ENCODE measurements around the gene PADI4.
"Not testable (repeated sequence)": the region's sequence is repeated elsewhere in the genome, so short reads cannot be mapped to it uniquely, and the experiment has no call there.

Gene PADI4

DNA sequence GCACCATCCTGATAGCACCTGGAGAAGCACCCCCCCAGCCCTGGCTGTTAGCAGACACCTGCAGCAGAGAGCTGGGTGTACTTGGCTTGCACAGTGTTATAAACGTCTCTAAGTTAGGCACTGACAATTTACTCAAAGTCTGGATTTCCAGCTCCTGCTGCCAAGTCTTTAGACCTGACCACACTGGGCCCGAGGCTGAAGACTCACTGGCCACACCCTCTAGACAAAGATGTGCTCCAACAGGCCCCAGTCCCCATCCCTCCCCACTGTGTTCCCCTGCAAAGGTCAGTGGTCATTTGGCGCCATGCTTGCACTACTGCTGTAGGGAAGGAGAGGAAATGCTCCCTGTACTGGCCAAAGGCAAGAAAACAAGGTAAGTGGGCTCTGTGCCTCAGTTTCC, 95.1 kb downstream of the PADI4 start:
- DNase-seq: no peak

GRCh38 chr1:17404034-17404684, 96.2 kb downstream of the PADI4 start:
- DNase-seq: no peak

- DNase-seq: no peak
Measured at GRCh38 chr1:17404820-17405219, 96.8 kb downstream of the PADI4 start.

GRCh38 chr1:17405898-17406759, 98.1 kb downstream of the PADI4 start:
- DNase-seq: peak; percentile 11

- DNase-seq: not testable (repeated sequence)
Measured at GRCh38 chr1:17406760-17407475, 98.9 kb downstream of the PADI4 start.

DNA sequence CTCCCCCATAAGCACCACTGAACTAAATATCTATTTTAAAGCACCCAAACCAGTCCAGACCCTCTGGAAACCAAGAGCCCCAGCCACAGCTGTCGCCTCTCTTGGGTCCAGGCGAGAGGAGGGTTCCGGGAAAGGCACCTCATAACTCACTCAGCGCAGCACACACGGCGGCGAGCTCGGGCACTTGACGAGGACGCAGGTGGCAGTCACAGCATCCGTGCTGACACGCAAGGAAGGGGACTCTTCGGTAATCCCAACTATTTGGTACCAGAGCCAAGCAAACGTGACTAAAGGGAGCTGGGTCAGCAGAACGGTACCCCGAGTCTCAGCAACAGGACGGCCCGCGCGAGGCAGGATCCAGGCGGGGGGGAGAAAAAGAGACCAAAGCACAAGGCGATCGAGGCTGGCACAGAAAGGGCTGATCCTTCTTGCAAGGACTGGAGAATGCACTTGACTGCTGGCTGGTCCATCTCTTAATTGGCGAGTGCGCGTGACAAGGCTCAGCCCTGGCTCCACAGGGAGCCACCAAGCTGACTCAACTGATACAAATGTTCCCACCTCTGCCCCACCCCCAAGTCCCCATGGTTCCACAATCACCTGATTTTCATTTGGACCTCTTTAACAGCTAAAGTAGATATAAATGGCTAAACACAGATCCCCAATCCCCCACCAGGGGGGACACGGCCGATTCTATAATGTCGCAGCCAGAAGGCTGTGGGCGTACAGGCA, 100.0 kb downstream of the PADI4 start:
- not testable (repeated sequence) for DNase-seq

DNA sequence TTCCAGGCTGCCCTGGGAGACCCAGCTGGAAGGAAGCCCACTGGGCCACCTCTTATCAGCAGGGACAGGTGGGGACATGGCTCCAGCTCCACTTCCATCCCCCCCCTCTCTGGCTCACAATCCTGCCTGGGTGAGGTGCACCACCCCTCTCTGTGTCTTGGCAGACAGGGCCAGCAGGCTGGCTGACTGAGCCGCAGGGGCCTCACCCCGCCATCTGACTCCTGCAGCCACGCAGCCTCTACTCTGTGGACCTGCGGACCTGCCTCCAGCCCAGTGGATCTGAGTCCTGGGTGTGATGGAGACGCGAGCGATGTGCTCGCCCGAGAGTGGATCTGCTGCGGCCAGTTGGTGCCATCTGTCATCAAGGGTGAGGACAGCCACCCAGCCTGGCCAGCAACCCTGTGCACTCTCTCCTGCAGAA, 101.4 kb downstream of the PADI4 start:
- DNase-seq: no peak

GRCh38 chr1:17412093-17412870, 104.3 kb downstream of the PADI4 start:
- no peak for DNase-seq
